Tibial nerve (tissue), 4 donors: ENCODE results near the gene PTPN7. TPM values are rescaled to one million over a fixed set of nuclear protein-coding genes. Genes with fewer than 3 reads are reported as not detected.

Source experiments
- DNase-seq, 2 donors: peaks; one replicate each; pipeline ENCODE4 v3.0.0-alpha.2; 2019; ENCODE audit warnings: low spot score in 2 of 2
- H3K27ac ChIP-seq, 4 donors: fragments of 200-600 bp; sonication (generic) in 3 of 4; one replicate each; pipeline ENCODE4 v1.5.1; 2017 to 2019; ENCODE audit warnings: mild to moderate bottlenecking in 1 of 4
- H3K27me3 ChIP-seq, 2 donors: fragments of 200-600 bp; sonication (generic) in 1 of 2; one replicate each; pipeline versions ENCODE4 v1.5.1 to v1.6.0; 2017 to 2019
- H3K36me3 ChIP-seq, 3 donors: fragments of 200-600 bp; sonication (generic); one replicate each; pipeline ENCODE4 v1.5.1; 2018 to 2019
- H3K4me1 ChIP-seq, 4 donors: fragments of 200-600 bp; sonication (generic) in 3 of 4; one replicate each; pipeline ENCODE4 v1.5.1; 2017 to 2019
- H3K4me3 ChIP-seq, 4 donors: fragments of 200-600 bp; sonication (generic) in 3 of 4; one replicate each; pipeline ENCODE4 v1.5.1; 2017 to 2019; ENCODE audit warnings: mild to moderate bottlenecking in 1 of 4, moderate library complexity in 1 of 4
- H3K9me3 ChIP-seq, 4 donors: fragments of 200-600 bp; sonication (generic) in 3 of 4; one replicate each; pipeline ENCODE4 v1.5.1; 2017 to 2019
- EP300 ChIP-seq, 2 donors: sonication (generic); formaldehyde crosslinking; IDR thresholded peaks; one replicate each; pipeline ENCODE4 v1.6.1; 2017; ENCODE audit warnings: antibody characterized with exemption in 2 of 2, mild to moderate bottlenecking in 1 of 2
- POLR2A ChIP-seq, 2 donors: fragments of 450-650 bp; IDR thresholded peaks; one replicate each; pipeline ENCODE4 v1.6.1; 2017; ENCODE audit warnings: antibody characterized with exemption in 2 of 2, mild to moderate bottlenecking in 2 of 2, moderate library complexity in 2 of 2
- WGBS, 2 donors: methylation state at CpG; one replicate each; pipeline ENCODE4 v1.1.5; 2018; 5-methylcytosine and 5-hydroxymethylcytosine counted together
- total RNA-seq, 4 donors: library from RNA; depleted of rRNA; stranded (reverse); fragments of >200 nt; gene quantifications; one replicate each; pipeline ENCODE4 v1.1.0, GENCODE V29; 2016
- TF ChIP-seq, protein P1 (sequence below), 5 experiments: fragments of 200-600 bp in 3 of 5; fragments of 450-650 bp in 2 of 5; sonication (generic) in 3 of 5; IDR thresholded peaks; one replicate each; pipeline ENCODE4 v1.5.1; 2016 to 2019; ENCODE audit warnings: antibody characterized with exemption in 5 of 5, mild to moderate bottlenecking in 3 of 5, moderate library complexity in 2 of 5

The PTPN7 gene
- total RNA-seq, 4 donors from 2014 or later: 1.2 to 13.8 (median 6.8) TPM

GRCh38 chr1:202200112-202200548 is 39.7 kb upstream of the PTPN7 start:
- Histone ChIP-seq H3K36me3 (no peaks in the 10 kb centered on the region), H3K9me3 (no peaks in the 10 kb centered on the region), H3K4me1 (peaks cover 0 to 20% (median 0%) of the 10 kb centered on the region in 4 donors), H3K4me3 (no peak overlapping the region), H3K27me3 (peaks cover 0 to 10% of the 10 kb centered on the region in 2 donors), H3K27ac (no peak overlapping the region)
- no peak for TF ChIP-seq EP300 (IDR thresholded peaks at IDR 0.05)
- TF ChIP-seq, protein P1, sequence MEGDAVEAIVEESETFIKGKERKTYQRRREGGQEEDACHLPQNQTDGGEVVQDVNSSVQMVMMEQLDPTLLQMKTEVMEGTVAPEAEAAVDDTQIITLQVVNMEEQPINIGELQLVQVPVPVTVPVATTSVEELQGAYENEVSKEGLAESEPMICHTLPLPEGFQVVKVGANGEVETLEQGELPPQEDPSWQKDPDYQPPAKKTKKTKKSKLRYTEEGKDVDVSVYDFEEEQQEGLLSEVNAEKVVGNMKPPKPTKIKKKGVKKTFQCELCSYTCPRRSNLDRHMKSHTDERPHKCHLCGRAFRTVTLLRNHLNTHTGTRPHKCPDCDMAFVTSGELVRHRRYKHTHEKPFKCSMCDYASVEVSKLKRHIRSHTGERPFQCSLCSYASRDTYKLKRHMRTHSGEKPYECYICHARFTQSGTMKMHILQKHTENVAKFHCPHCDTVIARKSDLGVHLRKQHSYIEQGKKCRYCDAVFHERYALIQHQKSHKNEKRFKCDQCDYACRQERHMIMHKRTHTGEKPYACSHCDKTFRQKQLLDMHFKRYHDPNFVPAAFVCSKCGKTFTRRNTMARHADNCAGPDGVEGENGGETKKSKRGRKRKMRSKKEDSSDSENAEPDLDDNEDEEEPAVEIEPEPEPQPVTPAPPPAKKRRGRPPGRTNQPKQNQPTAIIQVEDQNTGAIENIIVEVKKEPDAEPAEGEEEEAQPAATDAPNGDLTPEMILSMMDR (IDR thresholded peaks at IDR 0.05): no peak
- TF ChIP-seq POLR2A (IDR thresholded peaks at IDR 0.05): no peak
- 45 to 57% methylated on average over 4 of the region's 4 CpGs for WGBS, 2 donors
- DNase-seq: no peak

GRCh38 chr1:202199040-202199889 is 38.9 kb upstream of the PTPN7 start:
- TF ChIP-seq, protein P1 (IDR thresholded peaks at IDR 0.05): no peak
- TF ChIP-seq POLR2A (IDR thresholded peaks at IDR 0.05) (no peak), EP300 (IDR thresholded peaks at IDR 0.05) (no peak)
- Histone ChIP-seq H3K9me3 (no peaks in the 10 kb centered on the region), H3K27ac (no peak overlapping the region), H3K27me3 (peaks cover 0 to 18% of the 10 kb centered on the region in 2 donors), H3K36me3 (no peaks in the 10 kb centered on the region), H3K4me1 (peaks cover 0 to 20% (median 0%) of the 10 kb centered on the region in 4 donors), H3K4me3 (no peak overlapping the region)
- WGBS, 2 donors: 18 to 20% methylated on average over 15 to 16 of the region's 16 CpGs
- no peak for DNase-seq

- H3K36me3 ChIP-seq: no peaks in the 10 kb centered on the region
- no peak for DNase-seq
- no peaks in the 10 kb centered on the region for H3K9me3 ChIP-seq
- no peak overlapping the region for H3K27ac ChIP-seq
- H3K4me3 ChIP-seq: no peak overlapping the region
- 63 to 75% methylated on average over 1 of the region's 1 CpG for WGBS, 2 donors
- peaks cover 0 to 29% (median 0%) of the 10 kb centered on the region in 4 donors for H3K4me1 ChIP-seq
- H3K27me3 ChIP-seq: peaks cover 0 to 25% of the 10 kb centered on the region in 2 donors
- TF ChIP-seq, protein P1 (IDR thresholded peaks at IDR 0.05): no peak
- TF ChIP-seq EP300 (IDR thresholded peaks at IDR 0.05) (no peak), POLR2A (IDR thresholded peaks at IDR 0.05) (no peak)
Observed at GRCh38 chr1:202198366-202198724, 37.9 kb upstream of the PTPN7 start.

GRCh38 chr1:202197653-202198365 is 37.4 kb upstream of the PTPN7 start:
- no peaks in the 10 kb centered on the region for H3K9me3 ChIP-seq
- H3K27ac ChIP-seq: no peak overlapping the region
- DNase-seq: no peak
- WGBS, 2 donors: 88 to 91% methylated on average over 7 of the region's 7 CpGs
- no peak overlapping the region for H3K4me3 ChIP-seq
- H3K36me3 ChIP-seq: no peaks in the 10 kb centered on the region
- TF ChIP-seq POLR2A (IDR thresholded peaks at IDR 0.05): no peak
- no peak for TF ChIP-seq EP300 (IDR thresholded peaks at IDR 0.05)
- TF ChIP-seq, protein P1 (IDR thresholded peaks at IDR 0.05): no peak
- H3K4me1 ChIP-seq: peaks cover 0 to 35% (median 0%) of the 10 kb centered on the region in 4 donors
- peaks cover 0 to 31% of the 10 kb centered on the region in 2 donors for H3K27me3 ChIP-seq

GRCh38 chr1:202194328-202194648 is 33.9 kb upstream of the PTPN7 start:
- no peaks in the 10 kb centered on the region for H3K36me3 ChIP-seq
- no peak overlapping the region for H3K27ac ChIP-seq
- TF ChIP-seq POLR2A (IDR thresholded peaks at IDR 0.05) (no peak), EP300 (IDR thresholded peaks at IDR 0.05) (no peak)
- TF ChIP-seq, protein P1 (IDR thresholded peaks at IDR 0.05): no peak
- peaks cover 0 to 35% of the 10 kb centered on the region in 2 donors for H3K27me3 ChIP-seq
- H3K4me3 ChIP-seq: no peak overlapping the region
- 62 to 66% methylated on average over 6 to 7 of the region's 11 CpGs for WGBS, 2 donors
- H3K9me3 ChIP-seq: no peaks in the 10 kb centered on the region
- peaks cover 0 to 24% (median 0%) of the 10 kb centered on the region in 4 donors for H3K4me1 ChIP-seq
- no peak for DNase-seq
